ENCODE measurements around the gene LCN1.

LCN1 gene

GRCh38 chr9:135520916-135521607 lies at the start of gene LCN1:
Gene LCN1 (plus strand): TSS chr9:135521440. CDS start chr9:135521498, 58 bp downstream.
- DNase-seq, result no peak

- DNase-seq, result no peak
Measured at GRCh38 chr9:135471791-135472640, 49.2 kb upstream of the LCN1 start.

GRCh38 chr9:135473972-135474543 lies 47.2 kb upstream of the LCN1 start:
- no peak for DNase-seq

- DNase-seq, result no peak
Measured at GRCh38 chr9:135474915-135475314, 46.3 kb upstream of the LCN1 start.

GRCh38 chr9:135476561-135477355 lies 44.5 kb upstream of the LCN1 start:
- no peak for DNase-seq

GRCh38 chr9:135478191-135478590 lies 43.0 kb upstream of the LCN1 start:
- DNase-seq, result no peak

- DNase-seq, result no peak
Measured at GRCh38 chr9:135478829-135479468, 42.3 kb upstream of the LCN1 start.

- DNase-seq, result no peak
Measured at GRCh38 chr9:135479469-135480052, 41.7 kb upstream of the LCN1 start, which contains the start of gene PPP1R26. Gene PPP1R26 (plus strand): TSS chr9:135479782. CDS start chr9:135484511, 4,729 bp downstream.

GRCh38 chr9:135480071-135480939 lies 40.9 kb upstream of the LCN1 start:
- DNase-seq, result no peak

GRCh38 chr9:135480940-135481310 lies 40.3 kb upstream of the LCN1 start:
- no peak for DNase-seq

GRCh38 chr9:135482015-135482754 lies 39.1 kb upstream of the LCN1 start:
- DNase-seq, result no peak

GRCh38 chr9:135484460-135485277 lies 36.6 kb upstream of the LCN1 start:
- no peak for DNase-seq

- DNase-seq, result no peak
Measured at GRCh38 chr9:135485385-135485784, 35.9 kb upstream of the LCN1 start.

- no peak for DNase-seq
Measured at GRCh38 chr9:135485832-135486231, 35.4 kb upstream of the LCN1 start.

GRCh38 chr9:135486267-135487065 lies 34.8 kb upstream of the LCN1 start:
- no peak for DNase-seq

GRCh38 chr9:135487281-135488012 lies 33.8 kb upstream of the LCN1 start:
- no peak for DNase-seq

- DNase-seq, result no peak
Measured at GRCh38 chr9:135488013-135488330, 33.3 kb upstream of the LCN1 start.

- no peak for DNase-seq
Measured at GRCh38 chr9:135488527-135488926, 32.7 kb upstream of the LCN1 start.
